ENCODE data around the gene DYRK4. TPM values are rescaled to one million over a fixed set of nuclear protein-coding genes. Genes with fewer than 3 reads are reported as not detected.

Gene DYRK4
- total RNA-seq, 3 donors from 2014 or later = 27.0 to 31.3 (median 28.7) TPM

DNA sequence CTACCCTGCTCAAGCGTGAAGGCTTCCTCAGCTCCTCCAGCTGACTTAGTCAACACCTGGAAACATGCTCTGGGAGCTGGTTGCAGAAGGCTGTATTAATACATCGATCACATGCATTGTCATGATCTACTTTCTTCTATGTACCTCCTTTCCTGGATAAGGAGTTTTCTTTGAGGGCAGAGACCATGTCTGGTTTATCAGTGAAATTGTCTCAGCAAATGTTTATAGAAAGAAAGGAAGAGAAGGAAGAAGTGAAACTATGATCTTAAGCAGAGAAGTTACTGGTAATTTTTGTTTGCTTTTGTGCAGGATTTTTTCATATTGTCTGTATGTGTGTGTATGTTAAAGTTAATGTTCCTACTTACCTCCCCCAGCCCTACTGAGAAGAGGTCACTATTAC is 4.5 kb downstream of the DYRK4 start:
- Histone ChIP-seq H3K4me3 (no peak overlapping the region), H3K36me3 (ENCODE audit: low read depth) (no peaks in the 10 kb centered on the region), H3K9me3 (no peaks in the 10 kb centered on the region), H3K4me1 (ENCODE audit: low read depth) (peaks cover 11% of the 10 kb centered on the region)
- TF ChIP-seq, protein P1, sequence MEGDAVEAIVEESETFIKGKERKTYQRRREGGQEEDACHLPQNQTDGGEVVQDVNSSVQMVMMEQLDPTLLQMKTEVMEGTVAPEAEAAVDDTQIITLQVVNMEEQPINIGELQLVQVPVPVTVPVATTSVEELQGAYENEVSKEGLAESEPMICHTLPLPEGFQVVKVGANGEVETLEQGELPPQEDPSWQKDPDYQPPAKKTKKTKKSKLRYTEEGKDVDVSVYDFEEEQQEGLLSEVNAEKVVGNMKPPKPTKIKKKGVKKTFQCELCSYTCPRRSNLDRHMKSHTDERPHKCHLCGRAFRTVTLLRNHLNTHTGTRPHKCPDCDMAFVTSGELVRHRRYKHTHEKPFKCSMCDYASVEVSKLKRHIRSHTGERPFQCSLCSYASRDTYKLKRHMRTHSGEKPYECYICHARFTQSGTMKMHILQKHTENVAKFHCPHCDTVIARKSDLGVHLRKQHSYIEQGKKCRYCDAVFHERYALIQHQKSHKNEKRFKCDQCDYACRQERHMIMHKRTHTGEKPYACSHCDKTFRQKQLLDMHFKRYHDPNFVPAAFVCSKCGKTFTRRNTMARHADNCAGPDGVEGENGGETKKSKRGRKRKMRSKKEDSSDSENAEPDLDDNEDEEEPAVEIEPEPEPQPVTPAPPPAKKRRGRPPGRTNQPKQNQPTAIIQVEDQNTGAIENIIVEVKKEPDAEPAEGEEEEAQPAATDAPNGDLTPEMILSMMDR (IDR thresholded peaks at IDR 0.05) = no peak
- no peak for DNase-seq
- intact Hi-C loops (cut with DNase I, micrococcal nuclease) = no loop called here
- ATAC-seq = no peak

DNA sequence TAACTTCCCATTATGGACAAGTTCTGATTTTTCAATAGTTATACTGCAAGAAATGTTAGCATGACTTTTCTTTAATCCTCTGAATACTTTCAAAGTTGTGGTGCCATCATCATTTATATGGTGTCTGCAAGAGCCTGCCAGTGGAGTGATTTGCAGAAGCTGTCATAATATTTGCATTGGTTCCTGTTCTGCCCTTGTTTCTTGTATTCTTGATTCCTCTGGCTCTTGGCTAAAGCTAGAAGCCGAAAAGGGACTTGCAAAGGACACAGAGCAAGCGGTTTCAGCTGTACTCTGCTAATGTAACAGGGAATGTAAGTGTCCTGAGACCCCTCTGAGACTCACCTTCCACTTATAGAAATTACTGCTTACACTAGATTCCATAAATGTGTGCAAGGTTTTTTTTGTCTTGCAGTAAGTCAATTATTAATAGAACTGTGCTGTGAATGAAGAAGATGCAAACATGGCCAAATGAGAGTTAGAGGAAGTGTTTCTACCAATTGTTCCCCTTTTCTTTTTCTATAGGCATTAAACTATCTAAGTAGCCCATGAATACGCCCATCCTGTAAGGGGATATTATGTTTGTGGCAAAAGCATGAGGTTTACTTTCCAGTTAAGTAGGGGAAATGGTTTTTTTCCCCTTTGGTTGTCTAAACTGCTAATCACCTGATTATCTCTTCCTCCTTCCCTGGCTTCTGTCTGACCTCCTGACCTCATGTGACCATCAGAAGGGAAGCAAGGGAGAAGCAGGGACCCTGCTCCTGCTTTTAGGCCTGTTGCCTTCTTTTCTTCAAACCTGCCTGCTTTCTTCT is 5.3 kb downstream of the DYRK4 start:
- intact Hi-C loops (cut with DNase I, micrococcal nuclease) = no loop called here
- TF ChIP-seq, protein P1 (IDR thresholded peaks at IDR 0.05) = no peak
- ATAC-seq = peak; percentile 49
- Histone ChIP-seq H3K4me3 (no peak overlapping the region), H3K9me3 (no peaks in the 10 kb centered on the region), H3K4me1 (ENCODE audit: low read depth) (peaks cover 3% of the 10 kb centered on the region), H3K36me3 (ENCODE audit: low read depth) (no peaks in the 10 kb centered on the region)
- peak in 1 of 3 donors; percentile 16 for DNase-seq

DNA sequence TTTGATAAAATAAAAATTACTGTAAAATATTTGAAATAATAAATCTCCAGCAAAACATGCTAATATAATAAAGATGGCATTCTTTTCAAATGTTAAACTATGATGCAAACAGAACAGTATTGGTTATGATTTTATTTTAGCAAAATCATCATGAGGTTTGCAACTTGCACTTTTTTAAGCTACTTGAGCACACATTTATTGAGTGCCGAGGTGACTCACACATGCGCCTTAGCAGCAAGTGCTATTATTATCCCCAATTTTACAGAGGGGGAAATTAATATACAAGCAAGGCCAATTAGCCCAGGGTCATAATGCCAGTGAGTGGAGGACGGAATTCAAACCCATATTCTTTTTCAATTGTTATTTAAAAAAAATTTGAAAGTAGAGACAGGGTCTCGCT is 7.3 kb downstream of the DYRK4 start:
- Histone ChIP-seq H3K4me1 (ENCODE audit: low read depth) (no peaks in the 10 kb centered on the region), H3K9me3 (no peaks in the 10 kb centered on the region), H3K36me3 (ENCODE audit: low read depth) (no peaks in the 10 kb centered on the region), H3K4me3 (no peak overlapping the region)
- ATAC-seq = no peak
- intact Hi-C loops (cut with DNase I, micrococcal nuclease) = no loop called here
- no peak for DNase-seq
- TF ChIP-seq, protein P1 (IDR thresholded peaks at IDR 0.05) = no peak

DNA sequence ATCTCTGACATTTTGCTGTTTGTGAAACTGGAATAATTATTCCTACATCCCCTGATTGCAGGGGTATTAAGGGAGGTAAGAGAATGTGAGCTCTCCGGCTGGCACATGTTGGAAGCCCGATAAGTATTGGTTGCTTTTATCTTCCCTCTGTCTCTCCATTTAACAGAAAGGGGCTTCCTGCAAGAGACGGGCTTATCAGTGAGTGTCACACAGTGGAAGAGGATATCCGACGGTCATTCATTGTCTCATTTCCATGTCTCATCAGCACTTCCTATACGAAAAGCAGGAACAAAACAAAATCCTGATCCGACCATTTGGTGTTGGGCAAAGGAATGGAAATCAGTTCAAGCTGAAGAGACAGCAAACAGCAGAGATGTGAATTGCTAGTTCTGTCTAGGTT is 10.7 kb downstream of the DYRK4 start:
- no peaks in the 10 kb centered on the region for H3K9me3 ChIP-seq
- DNase-seq = no peak
- ATAC-seq = no peak
- TF ChIP-seq, protein P1 (IDR thresholded peaks at IDR 0.05) = no peak
- no peak overlapping the region for H3K4me3 ChIP-seq
- H3K4me1 ChIP-seq (ENCODE audit: low read depth) = no peaks in the 10 kb centered on the region
- intact Hi-C loops (cut with DNase I, micrococcal nuclease) = no loop called here
- H3K36me3 ChIP-seq (ENCODE audit: low read depth) = no peaks in the 10 kb centered on the region

DNA sequence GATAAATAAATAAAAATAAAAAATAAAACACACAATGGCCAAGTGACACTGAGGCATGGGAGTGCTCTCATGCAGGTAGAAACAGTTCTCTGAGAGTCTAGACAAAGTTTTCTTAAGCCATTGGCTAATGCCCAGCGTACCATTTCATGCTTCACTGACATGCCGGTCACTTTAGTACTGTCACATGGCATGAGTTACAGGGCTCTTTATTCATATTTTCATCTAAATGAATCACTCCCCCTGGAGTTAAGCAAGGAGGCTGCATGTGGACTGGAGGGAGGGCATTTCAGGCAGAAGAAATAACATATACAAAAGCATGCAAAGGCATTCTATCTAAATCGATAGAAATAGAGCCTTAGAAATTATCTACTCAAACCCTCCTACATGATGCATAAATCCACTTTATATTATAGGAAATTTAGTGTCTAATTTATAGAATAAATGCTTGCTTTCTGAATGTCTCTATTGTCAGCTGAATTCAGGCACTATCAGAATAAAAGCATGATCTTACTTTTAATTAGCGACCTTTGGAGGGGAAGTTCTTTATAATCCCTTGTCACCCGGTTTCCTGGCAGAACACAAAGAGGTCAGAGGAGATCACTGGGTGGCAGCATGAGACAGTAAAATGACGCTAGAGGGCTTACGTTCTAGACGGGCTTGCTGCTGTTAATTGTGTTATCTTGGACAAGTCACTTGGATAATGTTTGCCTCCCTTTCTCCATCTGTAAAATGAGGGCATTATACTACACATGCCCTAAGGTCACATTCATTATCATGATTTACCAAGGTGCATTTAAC is 17.5 kb downstream of the DYRK4 start:
- DNase-seq (peak in 1 of 3 donors; percentile 58), ATAC-seq (peak; percentile 89)
- Histone ChIP-seq H3K4me3 (no peak overlapping the region), H3K36me3 (ENCODE audit: low read depth) (no peaks in the 10 kb centered on the region), H3K4me1 (ENCODE audit: low read depth) (no peaks in the 10 kb centered on the region), H3K9me3 (no peaks in the 10 kb centered on the region)
- intact Hi-C loops (cut with DNase I, micrococcal nuclease) = loop anchor here in 1 of 2 donors (1.0 kb wide), 1 partner anchor 179 kb away; no protein-coding TSS in a partner anchor
- TF ChIP-seq, protein P1 (IDR thresholded peaks at IDR 0.05) = no peak

Measured in mucosa of descending colon (tissue), 3 donors.